Measurements from ENCODE around the gene DENND1A. TPM values are rescaled to one million over a fixed set of nuclear protein-coding genes. Genes with fewer than 3 reads are reported as not detected.

Gene DENND1A
- total and polyA plus RNA-seq, 2 of the 13 experiments (the other 11 are each of a cell fraction or from before 2014, with no cell fraction given), result 14.8 to 30.1 TPM

DNA sequence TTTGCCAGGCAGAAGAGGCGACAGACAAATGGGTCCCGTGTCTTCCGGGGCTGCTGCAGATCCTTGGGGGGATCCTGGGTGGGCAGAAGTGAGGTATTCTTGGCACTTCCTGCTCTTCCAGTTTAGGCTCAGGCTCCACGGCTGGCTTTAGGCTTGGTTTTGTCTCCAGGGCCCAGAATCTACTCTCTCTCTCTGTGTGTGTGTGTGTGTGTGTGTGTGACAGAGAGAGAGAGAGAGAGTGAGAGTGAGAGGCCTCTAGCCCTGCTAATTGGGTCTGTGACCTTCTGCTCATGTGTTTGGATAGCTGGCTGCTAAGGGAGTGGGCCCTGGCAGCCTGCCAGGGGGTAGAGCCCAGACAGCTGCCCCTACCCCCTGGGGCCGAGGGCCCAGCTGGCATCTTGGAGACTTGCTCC is 534.6 kb downstream of the DENND1A start:
- WGBS (ENCODE audit: low lambda C conversion rate), result 76% methylated on average over 4 of the region's 5 CpGs
- H3K27ac ChIP-seq (ENCODE audit: extremely low read length, insufficient read depth, low read length), result no peak overlapping the region
- no peak overlapping the region for H2AFZ ChIP-seq (ENCODE audit: low read length)
- in situ Hi-C loops (cut with HindIII; ENCODE audit: extremely low pct_ligation_motif_present, low pct_unique_long_range_greater_than_20kb) (no loop called here), intact Hi-C loops (cut with micrococcal nuclease; ENCODE audit: unreplicated experiment) (no loop called here)
- ChIA-PET CTCF (ENCODE audit: low intra/inter-chr PET ratio, low total read pairs) (no interaction called here), POLR2A (no interaction called here)
- H3K9ac ChIP-seq (ENCODE audit: insufficient read depth, low read depth, low read length), result no peak overlapping the region
- TF ChIP-seq SOX6 (IDR thresholded peaks at IDR 0.05), result no peak
- TF ChIP-seq SOX6 (CRISPR knock-in tag; IDR thresholded peaks at IDR 0.05), result no peak
- no peak for TF ChIP-seq ZNF101 (CRISPR knock-in tag; IDR thresholded peaks at IDR 0.05; ENCODE audit: borderline replicate concordance, low read depth)
- TF ChIP-seq FOSL1 (CRISPR knock-in tag; IDR thresholded peaks at IDR 0.05; ENCODE audit: borderline replicate concordance), result no peak
- no peak for TF ChIP-seq NCOR1 (IDR thresholded peaks at IDR 0.05; ENCODE audit: borderline replicate concordance, low read length)
- TF ChIP-seq, protein P1, sequence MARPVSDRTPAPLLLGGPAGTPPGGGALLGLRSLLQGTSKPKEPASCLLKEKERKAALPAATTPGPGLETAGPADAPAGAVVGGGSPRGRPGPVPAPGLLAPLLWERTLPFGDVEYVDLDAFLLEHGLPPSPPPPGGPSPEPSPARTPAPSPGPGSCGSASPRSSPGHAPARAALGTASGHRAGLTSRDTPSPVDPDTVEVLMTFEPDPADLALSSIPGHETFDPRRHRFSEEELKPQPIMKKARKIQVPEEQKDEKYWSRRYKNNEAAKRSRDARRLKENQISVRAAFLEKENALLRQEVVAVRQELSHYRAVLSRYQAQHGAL (CRISPR knock-in tag; IDR thresholded peaks at IDR 0.05; ENCODE audit: not compliant biosample characterization), result no peak
- no peak for TF ChIP-seq HOMEZ (CRISPR knock-in tag; IDR thresholded peaks at IDR 0.05; ENCODE audit: low read depth)
- no peak for TF ChIP-seq TEAD2 (CRISPR knock-in tag; IDR thresholded peaks at IDR 0.05)
- TF ChIP-seq ZFP90 (CRISPR knock-in tag; IDR thresholded peaks at IDR 0.05; ENCODE audit: borderline replicate concordance), result no peak
- TF ChIP-seq RNF2 (conservative IDR thresholded peaks at IDR 0.05; ENCODE audit: low read depth), result no peak
- no peak for TF ChIP-seq RFX3 (CRISPR knock-in tag; IDR thresholded peaks at IDR 0.05)
- TF ChIP-seq, protein P2, sequence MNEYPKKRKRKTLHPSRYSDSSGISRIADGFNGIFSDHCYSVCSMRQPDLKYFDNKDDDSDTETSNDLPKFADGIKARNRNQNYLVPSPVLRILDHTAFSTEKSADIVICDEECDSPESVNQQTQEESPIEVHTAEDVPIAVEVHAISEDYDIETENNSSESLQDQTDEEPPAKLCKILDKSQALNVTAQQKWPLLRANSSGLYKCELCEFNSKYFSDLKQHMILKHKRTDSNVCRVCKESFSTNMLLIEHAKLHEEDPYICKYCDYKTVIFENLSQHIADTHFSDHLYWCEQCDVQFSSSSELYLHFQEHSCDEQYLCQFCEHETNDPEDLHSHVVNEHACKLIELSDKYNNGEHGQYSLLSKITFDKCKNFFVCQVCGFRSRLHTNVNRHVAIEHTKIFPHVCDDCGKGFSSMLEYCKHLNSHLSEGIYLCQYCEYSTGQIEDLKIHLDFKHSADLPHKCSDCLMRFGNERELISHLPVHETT (CRISPR knock-in tag; conservative IDR thresholded peaks at IDR 0.05), result no peak
- no peak for TF ChIP-seq HNRNPUL1 (IDR thresholded peaks at IDR 0.05; ENCODE audit: low read depth, low read length)
- ATAC-seq (peak; percentile 13; the same call in 1 of the 3 replicates), DNase-seq (ENCODE audit: low spot score) (no peak), FAIRE-seq (no peak)
- H3K27me3 ChIP-seq (ENCODE audit: control insufficient read depth in 1 of 2, insufficient read depth in 2 of 2, low read length in 2 of 2), result no peaks in the 10 kb centered on the region
- peaks cover 0 to 1% of the 10 kb centered on the region in 2 experiments; a peak in 1 of 5 replicates for H3K36me3 ChIP-seq (replicated peaks in 1 of 2; ENCODE audit: control insufficient read depth in 1 of 2, insufficient read depth in 2 of 2, low read length in 2 of 2)
- no peaks in the 10 kb centered on the region for H3K79me2 ChIP-seq (ENCODE audit: insufficient read depth, low read length)
- H3K4me2 ChIP-seq (ENCODE audit: low read depth, low read length), result no peak overlapping the region
- no peaks in the 10 kb centered on the region for H4K20me1 ChIP-seq (ENCODE audit: insufficient read depth, low read length)
- BruUV-seq (replicated peaks), result no TSS peak
- H3K4me3 ChIP-seq (replicated peaks in 1 of 3; ENCODE audit: insufficient read depth in 1 of 3, low read depth in 2 of 3, low read length in 3 of 3), result no peak overlapping the region
- H3K4me1 ChIP-seq (ENCODE audit: insufficient read depth, low read length), result no peaks in the 10 kb centered on the region
- H3K9me3 ChIP-seq (ENCODE audit: low read length), result no peaks in the 10 kb centered on the region
